Measurements from ENCODE around the gene PCCA.

DNA sequence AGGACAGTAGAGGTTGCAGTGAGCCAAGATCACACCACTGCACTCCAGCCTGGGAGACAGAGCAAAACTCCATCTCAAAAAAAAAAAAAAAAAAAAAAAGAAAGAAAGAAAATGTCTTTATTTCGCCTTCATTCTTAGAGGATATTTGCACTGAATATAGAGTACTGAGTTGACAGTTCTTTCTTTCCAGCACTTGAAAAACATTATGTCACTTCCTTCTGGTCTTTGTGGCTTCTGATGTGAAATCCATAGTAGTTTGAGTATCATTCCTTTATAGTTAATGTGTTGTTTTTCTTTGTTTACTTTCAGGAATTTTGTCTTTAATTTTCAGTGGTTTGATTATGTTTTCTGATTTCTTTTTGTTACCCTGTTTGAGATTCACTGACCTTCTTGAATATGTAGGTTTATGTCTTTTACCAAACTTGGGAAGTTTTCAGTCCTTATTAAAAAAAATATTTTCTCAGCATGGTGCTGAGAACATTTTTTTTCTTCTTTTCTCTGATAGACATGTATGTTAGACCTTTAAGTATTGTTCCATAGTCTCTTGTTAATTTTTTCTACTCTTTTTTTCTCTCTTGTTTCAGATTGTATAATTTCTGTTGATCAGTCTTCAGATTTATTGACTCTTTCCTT, 50.1 kb downstream of the PCCA start:
- TF ChIP-seq, protein P1, sequence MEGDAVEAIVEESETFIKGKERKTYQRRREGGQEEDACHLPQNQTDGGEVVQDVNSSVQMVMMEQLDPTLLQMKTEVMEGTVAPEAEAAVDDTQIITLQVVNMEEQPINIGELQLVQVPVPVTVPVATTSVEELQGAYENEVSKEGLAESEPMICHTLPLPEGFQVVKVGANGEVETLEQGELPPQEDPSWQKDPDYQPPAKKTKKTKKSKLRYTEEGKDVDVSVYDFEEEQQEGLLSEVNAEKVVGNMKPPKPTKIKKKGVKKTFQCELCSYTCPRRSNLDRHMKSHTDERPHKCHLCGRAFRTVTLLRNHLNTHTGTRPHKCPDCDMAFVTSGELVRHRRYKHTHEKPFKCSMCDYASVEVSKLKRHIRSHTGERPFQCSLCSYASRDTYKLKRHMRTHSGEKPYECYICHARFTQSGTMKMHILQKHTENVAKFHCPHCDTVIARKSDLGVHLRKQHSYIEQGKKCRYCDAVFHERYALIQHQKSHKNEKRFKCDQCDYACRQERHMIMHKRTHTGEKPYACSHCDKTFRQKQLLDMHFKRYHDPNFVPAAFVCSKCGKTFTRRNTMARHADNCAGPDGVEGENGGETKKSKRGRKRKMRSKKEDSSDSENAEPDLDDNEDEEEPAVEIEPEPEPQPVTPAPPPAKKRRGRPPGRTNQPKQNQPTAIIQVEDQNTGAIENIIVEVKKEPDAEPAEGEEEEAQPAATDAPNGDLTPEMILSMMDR (IDR thresholded peaks at IDR 0.05): no peak
- TF ChIP-seq POLR2AphosphoS5 (IDR thresholded peaks at IDR 0.05) (no peak), POLR2A (IDR thresholded peaks at IDR 0.05) (no peak)

All from breast epithelium (tissue), 3 donors.